ENCODE data around the gene ATXN10.

Gene ATXN10

GRCh38 chr22:45889539-45890350 lies 218.1 kb downstream of the ATXN10 start:
- H3K27ac Mint-ChIP-seq = no peak overlapping the region
- H3K9me3 Mint-ChIP-seq = no peaks in the 10 kb centered on the region
- no peaks in the 10 kb centered on the region for H3K36me3 Mint-ChIP-seq (ENCODE audit: low read depth)
- TF ChIP-seq, protein P1, sequence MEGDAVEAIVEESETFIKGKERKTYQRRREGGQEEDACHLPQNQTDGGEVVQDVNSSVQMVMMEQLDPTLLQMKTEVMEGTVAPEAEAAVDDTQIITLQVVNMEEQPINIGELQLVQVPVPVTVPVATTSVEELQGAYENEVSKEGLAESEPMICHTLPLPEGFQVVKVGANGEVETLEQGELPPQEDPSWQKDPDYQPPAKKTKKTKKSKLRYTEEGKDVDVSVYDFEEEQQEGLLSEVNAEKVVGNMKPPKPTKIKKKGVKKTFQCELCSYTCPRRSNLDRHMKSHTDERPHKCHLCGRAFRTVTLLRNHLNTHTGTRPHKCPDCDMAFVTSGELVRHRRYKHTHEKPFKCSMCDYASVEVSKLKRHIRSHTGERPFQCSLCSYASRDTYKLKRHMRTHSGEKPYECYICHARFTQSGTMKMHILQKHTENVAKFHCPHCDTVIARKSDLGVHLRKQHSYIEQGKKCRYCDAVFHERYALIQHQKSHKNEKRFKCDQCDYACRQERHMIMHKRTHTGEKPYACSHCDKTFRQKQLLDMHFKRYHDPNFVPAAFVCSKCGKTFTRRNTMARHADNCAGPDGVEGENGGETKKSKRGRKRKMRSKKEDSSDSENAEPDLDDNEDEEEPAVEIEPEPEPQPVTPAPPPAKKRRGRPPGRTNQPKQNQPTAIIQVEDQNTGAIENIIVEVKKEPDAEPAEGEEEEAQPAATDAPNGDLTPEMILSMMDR (IDR thresholded peaks at IDR 0.05; ENCODE audit: unreplicated experiment in 3 of 3) = no peak
- H3K4me3 Mint-ChIP-seq = no peak overlapping the region
- no peaks in the 10 kb centered on the region for H3K27me3 Mint-ChIP-seq (ENCODE audit: low read depth)
- no peaks in the 10 kb centered on the region for H3K4me1 Mint-ChIP-seq

DNA sequence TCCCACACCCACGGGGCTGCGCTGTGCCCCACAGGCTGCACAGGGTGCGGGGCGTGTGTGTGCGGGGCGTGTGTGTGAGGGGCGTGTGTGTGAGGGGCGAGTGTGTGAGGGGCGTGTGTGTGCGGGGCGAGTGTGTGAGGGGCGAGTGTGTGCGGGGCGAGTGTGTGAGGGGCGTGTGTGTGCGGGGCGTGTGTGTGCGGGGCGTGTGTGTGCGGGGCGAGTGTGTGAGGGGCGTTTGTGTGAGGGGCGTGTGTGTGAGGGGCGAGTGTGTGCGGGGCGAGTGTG lies 218.7 kb downstream of the ATXN10 start:
- H3K27ac Mint-ChIP-seq = no peak overlapping the region
- H3K9me3 Mint-ChIP-seq = no peaks in the 10 kb centered on the region
- H3K4me3 Mint-ChIP-seq = no peak overlapping the region
- TF ChIP-seq, protein P1 (IDR thresholded peaks at IDR 0.05; ENCODE audit: unreplicated experiment in 3 of 3) = no peak
- H3K36me3 Mint-ChIP-seq (ENCODE audit: low read depth) = no peaks in the 10 kb centered on the region
- H3K27me3 Mint-ChIP-seq (ENCODE audit: low read depth) = no peaks in the 10 kb centered on the region
- H3K4me1 Mint-ChIP-seq = no peaks in the 10 kb centered on the region

- H3K36me3 Mint-ChIP-seq (ENCODE audit: low read depth) = no peaks in the 10 kb centered on the region
- H3K27ac Mint-ChIP-seq = no peak overlapping the region
- H3K4me1 Mint-ChIP-seq = no peaks in the 10 kb centered on the region
- TF ChIP-seq, protein P1 (IDR thresholded peaks at IDR 0.05; ENCODE audit: unreplicated experiment in 3 of 3) = no peak
- H3K27me3 Mint-ChIP-seq (ENCODE audit: low read depth) = no peaks in the 10 kb centered on the region
- no peak overlapping the region for H3K4me3 Mint-ChIP-seq
- H3K9me3 Mint-ChIP-seq = no peaks in the 10 kb centered on the region
These were observed 219.4 kb downstream of the ATXN10 start for GRCh38 chr22:45891021-45891421.

DNA sequence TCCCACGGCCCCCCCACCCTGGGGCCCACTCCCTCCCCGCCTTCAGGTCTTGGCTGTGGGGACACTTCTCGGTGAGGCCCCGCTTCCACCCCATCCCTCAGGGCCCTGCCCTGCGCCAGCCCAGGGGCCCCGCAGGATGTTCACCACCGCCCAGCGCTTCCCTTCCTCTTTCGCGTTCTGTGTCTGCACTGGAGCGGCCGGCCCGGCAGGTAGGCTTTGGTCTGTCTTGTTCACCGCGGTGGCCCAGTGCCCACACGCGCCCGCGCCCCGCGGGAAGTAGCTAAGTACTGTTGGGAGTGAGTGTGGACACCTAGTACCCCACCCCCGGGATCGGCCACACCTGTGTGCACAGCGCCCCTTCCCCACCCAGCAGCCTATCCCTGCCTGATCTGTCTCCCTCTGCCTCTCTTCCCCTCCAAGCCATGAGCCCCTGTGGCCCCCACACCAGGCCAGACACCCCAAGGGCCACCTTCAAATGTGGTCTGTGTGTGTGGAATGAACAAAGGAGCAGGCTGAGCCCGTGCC lies 219.9 kb downstream of the ATXN10 start:
- Mint-ChIP-seq H3K4me1 (no peaks in the 10 kb centered on the region), H3K4me3 (no peak overlapping the region), H3K36me3 (ENCODE audit: low read depth) (no peaks in the 10 kb centered on the region), H3K9me3 (no peaks in the 10 kb centered on the region), H3K27ac (no peak overlapping the region), H3K27me3 (ENCODE audit: low read depth) (no peaks in the 10 kb centered on the region)
- TF ChIP-seq, protein P1 (IDR thresholded peaks at IDR 0.05; ENCODE audit: unreplicated experiment in 3 of 3) = no peak

DNA sequence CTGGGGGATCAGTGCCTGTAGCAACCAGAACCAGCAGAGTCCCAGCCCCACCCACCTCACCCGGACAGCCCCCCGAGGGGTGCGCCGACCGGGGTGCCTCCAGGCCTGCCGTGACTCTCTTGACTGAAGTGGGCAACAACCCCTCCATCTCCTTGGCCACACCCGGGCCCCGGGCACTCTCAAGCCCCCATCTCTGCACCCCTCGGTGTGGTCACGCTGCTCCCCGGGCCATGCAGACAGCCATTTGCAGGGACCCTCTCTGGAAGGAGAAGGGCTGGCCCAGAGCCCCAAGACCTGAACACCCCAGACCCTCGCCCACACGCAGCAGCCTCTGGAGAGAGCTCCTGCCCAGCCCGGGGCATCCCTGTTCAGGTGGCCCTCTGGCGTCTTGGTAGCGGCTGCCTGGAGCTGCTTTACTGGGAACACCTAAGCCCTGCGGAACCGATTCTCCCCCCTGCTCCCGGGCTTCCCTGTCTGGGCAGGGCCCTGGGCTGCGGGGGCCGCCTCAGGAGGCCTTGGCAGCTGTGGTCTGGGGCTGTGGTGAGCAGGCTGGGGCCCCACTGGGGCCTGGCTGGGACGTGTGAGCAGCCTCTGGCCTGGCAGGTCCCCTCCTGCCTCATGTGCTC lies 220.5 kb downstream of the ATXN10 start:
- H3K27ac Mint-ChIP-seq = no peak overlapping the region
- H3K27me3 Mint-ChIP-seq (ENCODE audit: low read depth) = no peaks in the 10 kb centered on the region
- TF ChIP-seq, protein P1 (IDR thresholded peaks at IDR 0.05; ENCODE audit: unreplicated experiment in 3 of 3) = no peak
- no peaks in the 10 kb centered on the region for H3K9me3 Mint-ChIP-seq
- H3K4me1 Mint-ChIP-seq = no peaks in the 10 kb centered on the region
- no peaks in the 10 kb centered on the region for H3K36me3 Mint-ChIP-seq (ENCODE audit: low read depth)
- no peak overlapping the region for H3K4me3 Mint-ChIP-seq
